ENCODE data around the gene CHST3. TPM values are rescaled to one million over a fixed set of nuclear protein-coding genes. Genes with fewer than 3 reads are reported as not detected.
A peak's percentile ranks its signal among the peaks of the same experiment; 100 is the strongest.

Gene CHST3
- total and polyA plus RNA-seq, 9 of the 15 experiments (the other 6 are each of a cell fraction or from before 2014, with no cell fraction given), result 0.01 to 1.3 (median 0.15) TPM

DNA sequence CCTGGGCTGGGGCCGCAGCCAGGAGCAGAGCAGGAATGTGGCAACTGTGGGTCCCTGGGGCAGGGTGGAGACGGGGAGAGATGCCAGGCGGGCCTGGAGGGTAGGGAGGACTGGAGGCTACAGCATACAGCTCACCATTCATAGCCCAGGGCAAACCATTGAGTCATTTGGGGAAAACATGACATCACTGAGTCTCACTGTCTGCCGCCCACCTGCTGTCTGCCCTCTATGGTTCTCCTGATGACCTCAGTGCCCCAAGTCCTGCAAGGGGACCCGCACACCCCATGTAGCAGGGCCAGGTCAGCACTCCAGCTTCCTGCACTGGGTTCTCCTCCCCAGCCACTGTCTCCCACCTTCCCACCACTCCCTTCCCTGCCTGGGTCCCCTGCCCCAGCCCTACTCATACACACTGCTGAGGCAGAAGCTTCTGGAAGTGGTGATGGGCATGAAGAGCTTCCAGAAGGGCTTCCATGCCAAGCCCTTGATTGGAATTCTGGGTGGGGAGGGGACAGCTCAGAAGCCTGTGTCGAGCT lies 10.4 kb downstream of the CHST3 start:
- H3K4me2 ChIP-seq (ENCODE audit: insufficient read depth, low read length), result no peak overlapping the region
- H3K9ac ChIP-seq (ENCODE audit: insufficient read depth in 1 of 2, low read depth in 2 of 2, low read length in 2 of 2), result 0 out of 4 replicates have a peak overlapping the region, but pooled peaks of 1 of the 2 experiments have one; percentile 6
- in situ Hi-C loops (cut with MboI) (no loop called here), intact Hi-C loops (cut with micrococcal nuclease) (loop anchor here (5.0 kb wide), 3 partner anchors 67 to 77 kb away; no protein-coding TSS in a partner anchor)
- no peak overlapping the region for H2AFZ ChIP-seq (ENCODE audit: low read depth, low read length)
- H3K4me3 ChIP-seq, result no peak overlapping the region
- no peaks in the 10 kb centered on the region for H3K9me3 ChIP-seq (replicated peaks; ENCODE audit: control insufficient read depth, insufficient read depth, low read depth, low read length)
- no peaks in the 10 kb centered on the region for H3K36me3 ChIP-seq (ENCODE audit: control insufficient read depth, insufficient read depth, low read length)
- H3K9me1 ChIP-seq (ENCODE audit: control insufficient read depth, insufficient read depth, low read length), result no peaks in the 10 kb centered on the region
- DNase-seq (ENCODE audit: extremely low read depth in 1 of 4, low spot score in 3 of 4), result no peak
- ATAC-seq, result no peak
- ChIA-PET CTCF (ENCODE audit: low intra/inter-chr PET ratio) (no interaction called here), POLR2A (interaction anchor here (0.7 to 1.2 kb wide), 5 partner anchors 9 to 28 kb away, joined by 3 to 5 read pairs (median 4); no protein-coding TSS in a partner anchor)
- FAIRE-seq, result no peak
- peaks cover 3 to 12% of the 10 kb centered on the region in 2 experiments; a peak in 3 of 5 replicates for H3K4me1 ChIP-seq (replicated peaks in 1 of 2; ENCODE audit: control insufficient read depth in 2 of 2, insufficient read depth in 2 of 2, low read length in 2 of 2)
- BruUV-seq (replicated peaks), result no TSS peak
- 6% methylated on average over 6 of the region's 6 CpGs for WGBS (ENCODE audit: insufficient coverage, low coverage, missing lambda C conversion rate)
- H4K20me1 ChIP-seq (replicated peaks; ENCODE audit: control insufficient read depth, insufficient read depth, low read length), result no peaks in the 10 kb centered on the region; the same call in 1 of the 2 replicates
- H3K27ac ChIP-seq (ENCODE audit: extremely low read depth, low read depth, low read length), result no peak overlapping the region
- H3K27me3 ChIP-seq (ENCODE audit: control insufficient read depth in 2 of 2, insufficient read depth in 2 of 2, low read length in 2 of 2), result peaks cover 28 to 73% of the 10 kb centered on the region in 2 experiments
- H3K79me2 ChIP-seq (ENCODE audit: control insufficient read depth, insufficient read depth, low read length), result no peaks in the 10 kb centered on the region
- no peak for TF ChIP-seq ATF1 (CRISPR knock-in tag; IDR thresholded peaks at IDR 0.05)
- TF ChIP-seq ATF1 (tag; IDR thresholded peaks at IDR 0.05), result 0 out of 2 replicates have a peak, but pooled peaks have one; percentile 31
- no peak for TF ChIP-seq MAFK (IDR thresholded peaks at IDR 0.05; ENCODE audit: low read length)
- TF ChIP-seq PTTG1 (tag; IDR thresholded peaks at IDR 0.05; ENCODE audit: low read depth), result no peak
- TF ChIP-seq NEUROD1 (IDR thresholded peaks at IDR 0.05; ENCODE audit: borderline replicate concordance, low read depth, low read length, partially characterized antibody), result no peak
- no peak for TF ChIP-seq ZC3H4 (CRISPR knock-in tag; IDR thresholded peaks at IDR 0.05; ENCODE audit: borderline replicate concordance)
- TF ChIP-seq ELF4 (CRISPR knock-in tag; IDR thresholded peaks at IDR 0.05), result no peak
- peak; percentile 32; the same call in 1 of the 2 replicates for TF ChIP-seq ATF7 (IDR thresholded peaks at IDR 0.05)
- TF ChIP-seq ELK3 (CRISPR knock-in tag; IDR thresholded peaks at IDR 0.05), result no peak
- TF ChIP-seq ATF3 (IDR thresholded peaks at IDR 0.05), result peak; percentile 75
- TF ChIP-seq ATF3 (CRISPR knock-in tag; conservative IDR thresholded peaks at IDR 0.05), result no peak
- no peak for TF ChIP-seq ZNF175 (CRISPR knock-in tag; IDR thresholded peaks at IDR 0.05; ENCODE audit: low read depth)
- TF ChIP-seq ZFP91 (CRISPR knock-in tag; IDR thresholded peaks at IDR 0.05), result no peak
- TF ChIP-seq GTF3C2 (IDR thresholded peaks at IDR 0.05; ENCODE audit: borderline replicate concordance, extremely low read depth, insufficient read length), result no peak
- TF ChIP-seq HMG20B (CRISPR knock-in tag; IDR thresholded peaks at IDR 0.05), result no peak
- no peak for TF ChIP-seq NCOA2 (IDR thresholded peaks at IDR 0.05; ENCODE audit: partially characterized antibody in 2 of 2)

Data from K562 (cell line).